H9 (cell line): ENCODE measurements around the gene NUP35. TPM values are rescaled to one million over a fixed set of nuclear protein-coding genes. Genes with fewer than 3 reads are reported as not detected.
A peak's percentile ranks its signal among the peaks of the same experiment; 100 is the strongest.

ENCODE experiments used
- DNase-seq: peaks from one replicate; pipeline ENCODE4 v3.0.0-alpha.2; 2017
- H2AFZ ChIP-seq: one replicate; pipeline ENCODE4 v1.6.1; 2013; ENCODE audit warnings: mild to moderate bottlenecking, low read length, control low read depth, moderate library complexity
- H2AK5ac ChIP-seq: 2 replicates; pipeline ENCODE4 v1.6.1; 2013; ENCODE audit warnings: low read length, control low read depth, mixed read lengths; ENCODE audit not compliant: insufficient read length
- H2BK120ac ChIP-seq: one replicate; pipeline ENCODE4 v1.6.1; 2013; ENCODE audit warnings: low read depth, mild to moderate bottlenecking, low read length, control low read depth, inconsistent platforms; ENCODE audit not compliant: poor library complexity, severe bottlenecking
- H2BK12ac ChIP-seq: 2 replicates; pipeline ENCODE4 v1.6.1; 2013; ENCODE audit warnings: low read length, control low read depth, mixed read lengths, low read depth; ENCODE audit not compliant: insufficient read length
- H2BK15ac ChIP-seq: 2 replicates; pipeline ENCODE4 v1.6.1; 2013; ENCODE audit warnings: low read depth, low read length, control low read depth
- H2BK20ac ChIP-seq: one replicate; pipeline ENCODE4 v1.6.1; 2013; ENCODE audit warnings: low read depth, mild to moderate bottlenecking, low read length, control low read depth, inconsistent platforms; ENCODE audit not compliant: poor library complexity, severe bottlenecking
- H2BK5ac ChIP-seq: 2 replicates; pipeline ENCODE4 v1.6.1; 2013; ENCODE audit warnings: low read length, control low read depth, mixed read lengths; ENCODE audit not compliant: insufficient read length
- H3K14ac ChIP-seq: 2 replicates; pipeline ENCODE4 v1.6.1; 2013; ENCODE audit warnings: low read length, control low read depth; ENCODE audit not compliant: insufficient read depth
- H3K18ac ChIP-seq: 2 replicates; pipeline ENCODE4 v1.6.1; 2013; ENCODE audit warnings: low read depth, mild to moderate bottlenecking, mixed read lengths, low read length, control low read depth; ENCODE audit not compliant: insufficient read length
- H3K23ac ChIP-seq: 2 replicates; pipeline ENCODE4 v1.6.1; 2013; ENCODE audit warnings: low read length, control low read depth, mixed read lengths, low read depth; ENCODE audit not compliant: insufficient read length
- H3K23me2 ChIP-seq: 2 replicates; pipeline ENCODE4 v1.6.1; 2013; ENCODE audit warnings: low read depth, mild to moderate bottlenecking, mixed read lengths, low read length, control low read depth; ENCODE audit not compliant: insufficient read length, poor library complexity, severe bottlenecking
- H3K27ac ChIP-seq: 2 replicates; pipeline ENCODE4 v1.5.1; 2013; ENCODE audit warnings: low read length, control low read depth, mixed read lengths, low read depth; ENCODE audit not compliant: insufficient read length
- H3K27me3 ChIP-seq: 2 replicates; pipeline ENCODE4 v1.6.1; 2013; ENCODE audit warnings: low read length, control low read depth, inconsistent platforms; ENCODE audit not compliant: insufficient read depth
- H3K4ac ChIP-seq: 2 replicates; pipeline ENCODE4 v1.6.1; 2013; ENCODE audit warnings: low read depth, mild to moderate bottlenecking, control low read depth, inconsistent platforms, low read length, moderate library complexity
- H3K4me1 ChIP-seq: 2 replicates; pipeline ENCODE4 v1.6.1; 2013; ENCODE audit warnings: low read length, control low read depth, inconsistent platforms; ENCODE audit not compliant: insufficient read depth
- H3K4me2 ChIP-seq: 2 replicates; pipeline ENCODE4 v1.6.1; 2013; ENCODE audit warnings: low read length, control low read depth, mixed read lengths; ENCODE audit not compliant: insufficient read length, insufficient read depth
- H3K56ac ChIP-seq: 2 replicates; pipeline ENCODE4 v1.6.1; 2013; ENCODE audit warnings: low read depth, mild to moderate bottlenecking, mixed read lengths, low read length, control low read depth; ENCODE audit not compliant: insufficient read length
- H3K79me1 ChIP-seq: 2 replicates; pipeline ENCODE4 v1.6.1; 2013; ENCODE audit warnings: low read depth, mild to moderate bottlenecking, moderate library complexity, low read length, control low read depth, inconsistent platforms; ENCODE audit not compliant: insufficient read depth, poor library complexity, severe bottlenecking
- H3K79me2 ChIP-seq: 2 replicates; pipeline ENCODE4 v1.6.1; 2013; ENCODE audit warnings: low read length, control low read depth, inconsistent platforms; ENCODE audit not compliant: insufficient read depth
- H3K9ac ChIP-seq: 2 replicates; pipeline ENCODE4 v1.6.1; 2013; ENCODE audit warnings: low read length, control low read depth, mixed read lengths; ENCODE audit not compliant: insufficient read length; ENCODE audit errors: extremely low read depth
- H3K9me3 ChIP-seq: one replicate; pipeline ENCODE4 v1.6.1; 2013; ENCODE audit warnings: low read depth, low read length, inconsistent platforms; ENCODE audit not compliant: control insufficient read depth
- H3T11ph ChIP-seq: one replicate; pipeline ENCODE4 v1.6.1; 2013; ENCODE audit warnings: mild to moderate bottlenecking, low read length, control low read depth, inconsistent platforms
- H4K20me1 ChIP-seq: one replicate; pipeline ENCODE4 v1.6.1; 2013; ENCODE audit not compliant: control insufficient read depth, insufficient read length, insufficient read depth
- H4K5ac ChIP-seq: 2 replicates; pipeline ENCODE4 v1.6.1; 2013; ENCODE audit warnings: low read depth, mild to moderate bottlenecking, mixed read lengths, low read length, control low read depth; ENCODE audit not compliant: insufficient read length
- H4K8ac ChIP-seq: replicated peaks from 2 replicates; pipeline ENCODE4 v1.6.1; 2013; ENCODE audit warnings: low read length, control low read depth, mixed read lengths, low read depth; ENCODE audit not compliant: insufficient read length
- H4K91ac ChIP-seq: 2 replicates; pipeline ENCODE4 v1.6.1; 2013; ENCODE audit warnings: low read depth, mild to moderate bottlenecking, moderate library complexity, mixed read lengths, low read length, control low read depth; ENCODE audit not compliant: insufficient read length
- H3K27ac Mint-ChIP-seq, 3 experiments: 2 replicates in 2 of 3; 3 replicates in 1 of 3; pipeline ENCODE4 v1.8.0; 2020 to 2021; ENCODE audit warnings: mixed read lengths in 3 of 3, mild to moderate bottlenecking in 1 of 3, moderate library complexity in 1 of 3
- H3K27me3 Mint-ChIP-seq: 2 replicates; pipeline ENCODE4 v1.8.0; 2021; ENCODE audit warnings: low read depth, mild to moderate bottlenecking, moderate library complexity, mixed read lengths
- H3K36me3 Mint-ChIP-seq, 3 experiments: 2 replicates in 2 of 3; 3 replicates in 1 of 3; pipeline ENCODE4 v1.8.0; 2020 to 2021; ENCODE audit warnings: low read depth in 3 of 3, mixed read lengths in 3 of 3; ENCODE audit not compliant: insufficient read depth in 1 of 3
- H3K4me1 Mint-ChIP-seq, 2 experiments: 2 replicates each; pipeline ENCODE4 v1.8.0; 2020; ENCODE audit warnings: mixed read lengths in 2 of 2
- H3K4me3 Mint-ChIP-seq, 2 experiments: 2 replicates in 1 of 2; 3 replicates in 1 of 2; pipeline ENCODE4 v1.8.0; 2020 to 2021; ENCODE audit warnings: mild to moderate bottlenecking in 2 of 2, mixed read lengths in 2 of 2, moderate library complexity in 1 of 2
- H3K9me3 Mint-ChIP-seq, 2 experiments: 2 replicates in 1 of 2; 3 replicates in 1 of 2; pipeline ENCODE4 v1.8.0; 2020; ENCODE audit warnings: mild to moderate bottlenecking in 2 of 2, mixed read lengths in 2 of 2, moderate library complexity in 1 of 2
- CTCF ChIP-seq: fragments of 200-600 bp; sonication (generic); conservative IDR thresholded peaks from 3 replicates; pipeline ENCODE4 v1.8.0; 2021; ENCODE audit warnings: antibody characterized with exemption, mild to moderate bottlenecking
- WGBS: extraction: QIAGEN DNeasy Blood & Tissue Kit; methylation state at CpG from one replicate; pipeline ENCODE4 v1.1.7; 2013; ENCODE audit warnings: missing lambda C conversion rate, low lambda C conversion rate, mixed read lengths; ENCODE audit not compliant: insufficient read length; ENCODE audit errors: extremely low coverage; 5-methylcytosine and 5-hydroxymethylcytosine counted together
- total RNA-seq: library from RNA; stranded (reverse); gene quantifications from 2 replicates; pipeline ENCODE4 v1.2.1, GENCODE V29; 2021

The NUP35 gene
- total RNA-seq, 1 experiment from 2014 or later = 53.6 TPM

- no peaks in the 10 kb centered on the region for H3K79me2 ChIP-seq
- no peak within 1 kb of the TSS for H2BK20ac ChIP-seq
- no CpG with 5 or more reads among the region's 20 CpGs for WGBS
- no peaks in the 10 kb centered on the region for H3K9me3 ChIP-seq
- no peak for TF ChIP-seq CTCF
- peaks cover 2% of the 10 kb centered on the region; the same call in 1 of the 2 replicates for H3K4me1 ChIP-seq
- H2BK5ac ChIP-seq = no peak within 1 kb of the TSS
- no peak within 1 kb of the TSS for H3T11ph ChIP-seq
- H3K9ac ChIP-seq = peak within 1 kb of the TSS; percentile 67
- H4K20me1 ChIP-seq = no peaks in the 10 kb centered on the region
- H3K79me1 ChIP-seq = no peaks in the 10 kb centered on the region
- H3K4ac ChIP-seq = no peak within 1 kb of the TSS
- H2AK5ac ChIP-seq = no peak within 1 kb of the TSS
- no peaks in the 10 kb centered on the region for H3K27me3 Mint-ChIP-seq
- no peak within 1 kb of the TSS for H3K23ac ChIP-seq
- peak within 1 kb of the TSS; percentile 34; the same call in 1 of the 2 replicates for H3K14ac ChIP-seq
- peak within 1 kb of the TSS; percentile 79 for H2AFZ ChIP-seq
- H3K18ac ChIP-seq = no peak within 1 kb of the TSS
- no peaks in the 10 kb centered on the region for H3K36me3 Mint-ChIP-seq
- peak within 1 kb of the TSS; percentile 77 to 92 for H3K4me3 Mint-ChIP-seq
- no peak within 1 kb of the TSS for H2BK15ac ChIP-seq
- H2BK120ac ChIP-seq = no peak within 1 kb of the TSS
- peaks cover 20 to 25% of the 10 kb centered on the region in 2 experiments for H3K4me1 Mint-ChIP-seq
- no peak within 1 kb of the TSS for H2BK12ac ChIP-seq
- no peak within 1 kb of the TSS for H4K91ac ChIP-seq
- H3K56ac ChIP-seq = no peak within 1 kb of the TSS
- no peaks in the 10 kb centered on the region for H3K27me3 ChIP-seq
- H3K4me2 ChIP-seq = peak within 1 kb of the TSS; percentile 93
- H4K5ac ChIP-seq = peak within 1 kb of the TSS; percentile 24
- H4K8ac ChIP-seq = no peak within 1 kb of the TSS
- DNase-seq = peak; percentile 96
- H3K9me3 Mint-ChIP-seq = no peaks in the 10 kb centered on the region
- peak within 1 kb of the TSS; percentile 83 to 93 (median 88) for H3K27ac Mint-ChIP-seq
- peaks cover 6% of the 10 kb centered on the region for H3K23me2 ChIP-seq
- peak within 1 kb of the TSS; percentile 64 for H3K27ac ChIP-seq
Measured at GRCh38 chr2:183078464-183079138, 45.6 kb upstream of the NUP35 start, which contains the start of gene DUSP19. TSS of gene DUSP19 (plus strand) at chr2:183078747. CDS start at chr2:183078934, 187 bp downstream.
